ENCODE results near the gene SLC12A7. TPM values are rescaled to one million over a fixed set of nuclear protein-coding genes. Genes with fewer than 3 reads are reported as not detected.
"Not testable (repeated sequence)": the region's sequence is repeated elsewhere in the genome, so short reads cannot be mapped to it uniquely, and the experiment has no call there.

The SLC12A7 gene
- total RNA-seq, 2 experiments from 2014 or later, result 14.0 to 14.6 TPM

GRCh38 chr5:1101961-1102713 lies 9.7 kb downstream of the SLC12A7 start:
- no peak overlapping the region for H3K4me3 Mint-ChIP-seq
- H3K27me3 Mint-ChIP-seq, result no peaks in the 10 kb centered on the region
- DNase-seq, result no peak
- H3K9me3 Mint-ChIP-seq, result no peaks in the 10 kb centered on the region
- no peak overlapping the region for H3K27ac Mint-ChIP-seq
- no peaks in the 10 kb centered on the region for H3K36me3 Mint-ChIP-seq
- peaks cover 57% of the 10 kb centered on the region for H3K4me1 Mint-ChIP-seq

- Mint-ChIP-seq H3K27ac (no peak overlapping the region), H3K36me3 (no peaks in the 10 kb centered on the region), H3K9me3 (no peaks in the 10 kb centered on the region), H3K4me3 (no peak overlapping the region), H3K27me3 (no peaks in the 10 kb centered on the region), H3K4me1 (peaks cover 52% of the 10 kb centered on the region)
- no peak for DNase-seq
Observed at GRCh38 chr5:1100664-1101574, 10.9 kb downstream of the SLC12A7 start.

- no peak overlapping the region for H3K27ac Mint-ChIP-seq
- peaks cover 45% of the 10 kb centered on the region for H3K4me1 Mint-ChIP-seq
- no peaks in the 10 kb centered on the region for H3K36me3 Mint-ChIP-seq
- no peaks in the 10 kb centered on the region for H3K27me3 Mint-ChIP-seq
- no peaks in the 10 kb centered on the region for H3K9me3 Mint-ChIP-seq
- H3K4me3 Mint-ChIP-seq, result no peak overlapping the region
- no peak for DNase-seq
Observed at GRCh38 chr5:1099926-1100663, 11.8 kb downstream of the SLC12A7 start.

GRCh38 chr5:1098986-1099597 lies 12.8 kb downstream of the SLC12A7 start:
- peaks cover 38% of the 10 kb centered on the region for H3K4me1 Mint-ChIP-seq
- no peak for DNase-seq
- no peak overlapping the region for H3K4me3 Mint-ChIP-seq
- no peaks in the 10 kb centered on the region for H3K9me3 Mint-ChIP-seq
- no peak overlapping the region for H3K27ac Mint-ChIP-seq
- no peaks in the 10 kb centered on the region for H3K36me3 Mint-ChIP-seq
- no peaks in the 10 kb centered on the region for H3K27me3 Mint-ChIP-seq

- not testable (repeated sequence) for H3K36me3 Mint-ChIP-seq, H3K27me3 Mint-ChIP-seq, H3K4me3 Mint-ChIP-seq, DNase-seq, H3K9me3 Mint-ChIP-seq, H3K27ac Mint-ChIP-seq
- H3K4me1 Mint-ChIP-seq, result peaks cover 29% of the 10 kb centered on the region
Observed at GRCh38 chr5:1097988-1098385, 13.9 kb downstream of the SLC12A7 start.

- H3K36me3 Mint-ChIP-seq, result no peaks in the 10 kb centered on the region
- no peaks in the 10 kb centered on the region for H3K27me3 Mint-ChIP-seq
- no peak overlapping the region for H3K27ac Mint-ChIP-seq
- DNase-seq, result no peak
- no peaks in the 10 kb centered on the region for H3K9me3 Mint-ChIP-seq
- peaks cover 29% of the 10 kb centered on the region for H3K4me1 Mint-ChIP-seq
- H3K4me3 Mint-ChIP-seq, result no peak overlapping the region
Observed at GRCh38 chr5:1097381-1097987, 14.4 kb downstream of the SLC12A7 start.

- Mint-ChIP-seq H3K36me3 (no peaks in the 10 kb centered on the region), H3K27me3 (no peaks in the 10 kb centered on the region), H3K4me3 (no peak overlapping the region), H3K9me3 (no peaks in the 10 kb centered on the region), H3K4me1 (peaks cover 23% of the 10 kb centered on the region), H3K27ac (no peak overlapping the region)
- no peak for DNase-seq
Observed at GRCh38 chr5:1096838-1097237, 15.0 kb downstream of the SLC12A7 start.

GRCh38 chr5:1095990-1096363 lies 15.9 kb downstream of the SLC12A7 start:
- Mint-ChIP-seq H3K9me3 (no peaks in the 10 kb centered on the region), H3K4me1 (peaks cover 23% of the 10 kb centered on the region), H3K27ac (no peak overlapping the region), H3K4me3 (no peak overlapping the region), H3K27me3 (no peaks in the 10 kb centered on the region), H3K36me3 (no peaks in the 10 kb centered on the region)
- no peak for DNase-seq

- H3K27me3 Mint-ChIP-seq, result no peaks in the 10 kb centered on the region
- H3K36me3 Mint-ChIP-seq, result no peaks in the 10 kb centered on the region
- H3K4me1 Mint-ChIP-seq, result peaks cover 20% of the 10 kb centered on the region
- no peak overlapping the region for H3K4me3 Mint-ChIP-seq
- H3K9me3 Mint-ChIP-seq, result no peaks in the 10 kb centered on the region
- DNase-seq, result no peak
- no peak overlapping the region for H3K27ac Mint-ChIP-seq
Observed at GRCh38 chr5:1095302-1095989, 16.4 kb downstream of the SLC12A7 start.

GRCh38 chr5:1094670-1095190 lies 17.1 kb downstream of the SLC12A7 start:
- no peak for DNase-seq
- H3K9me3 Mint-ChIP-seq, result no peaks in the 10 kb centered on the region
- no peaks in the 10 kb centered on the region for H3K36me3 Mint-ChIP-seq
- H3K4me1 Mint-ChIP-seq, result peaks cover 20% of the 10 kb centered on the region
- H3K27me3 Mint-ChIP-seq, result no peaks in the 10 kb centered on the region
- no peak overlapping the region for H3K27ac Mint-ChIP-seq
- H3K4me3 Mint-ChIP-seq, result no peak overlapping the region

- Mint-ChIP-seq H3K27ac (no peak overlapping the region), H3K4me3 (no peak overlapping the region), H3K36me3 (no peaks in the 10 kb centered on the region), H3K9me3 (no peaks in the 10 kb centered on the region), H3K4me1 (peaks cover 14% of the 10 kb centered on the region), H3K27me3 (no peaks in the 10 kb centered on the region)
- DNase-seq, result no peak
Observed at GRCh38 chr5:1093361-1093760, 18.5 kb downstream of the SLC12A7 start.

- H3K27ac Mint-ChIP-seq, result no peak overlapping the region
- DNase-seq, result no peak
- no peak overlapping the region for H3K4me3 Mint-ChIP-seq
- no peaks in the 10 kb centered on the region for H3K9me3 Mint-ChIP-seq
- H3K36me3 Mint-ChIP-seq, result no peaks in the 10 kb centered on the region
- H3K4me1 Mint-ChIP-seq, result peaks cover 6% of the 10 kb centered on the region
- no peaks in the 10 kb centered on the region for H3K27me3 Mint-ChIP-seq
Observed at GRCh38 chr5:1092122-1092521, 19.7 kb downstream of the SLC12A7 start.

- no peaks in the 10 kb centered on the region for H3K27me3 Mint-ChIP-seq
- no peak for DNase-seq
Observed at GRCh38 chr5:1091632-1092031, 20.2 kb downstream of the SLC12A7 start.

GRCh38 chr5:1090538-1090937 lies 21.3 kb downstream of the SLC12A7 start:
- Mint-ChIP-seq H3K27ac (no peak overlapping the region), H3K36me3 (no peaks in the 10 kb centered on the region), H3K4me1 (no peaks in the 10 kb centered on the region), H3K9me3 (no peaks in the 10 kb centered on the region), H3K4me3 (no peak overlapping the region), H3K27me3 (no peaks in the 10 kb centered on the region)
- DNase-seq, result no peak

More at GRCh38 chr5:1091632-1092031, 20.2 kb downstream of the SLC12A7 start:
- Mint-ChIP-seq H3K36me3 (no peaks in the 10 kb centered on the region), H3K4me1 (peaks cover 3% of the 10 kb centered on the region), H3K4me3 (no peak overlapping the region), H3K9me3 (no peaks in the 10 kb centered on the region), H3K27ac (no peak overlapping the region)
